Stomach (tissue), 9 donors: Measurements from ENCODE around the gene SEL1L. TPM values are rescaled to one million over a fixed set of nuclear protein-coding genes. Genes with fewer than 3 reads are reported as not detected.
"Not testable (repeated sequence)": the region's sequence is repeated elsewhere in the genome, so short reads cannot be mapped to it uniquely, and the experiment has no call there.

Source experiments
- DNase-seq, 2 donors: peaks; one replicate each; pipeline versions ENCODE4 v3.0.0 to v3.0.0-alpha.2; 2013 to 2019
- H3K27ac ChIP-seq, 5 donors: fragments of 200-600 bp in 4 of 5; sonication (generic) in 4 of 5; one replicate each; pipeline ENCODE4 v1.5.1; 2013 to 2019; ENCODE audit warnings: mild to moderate bottlenecking in 1 of 5, moderate library complexity in 1 of 5
- H3K27me3 ChIP-seq, 3 donors: fragments of 200-600 bp; sonication (generic); one replicate each; pipeline ENCODE4 v1.5.1; 2017 to 2019; ENCODE audit warnings: mixed run types in 1 of 3
- H3K36me3 ChIP-seq, 4 donors: fragments of 200-600 bp; sonication (generic); 1 replicate in 3 of 4; 2 replicates in 1 of 4; pipeline ENCODE4 v1.5.1; 2016 to 2019
- H3K4me1 ChIP-seq, 4 donors: fragments of 200-600 bp; sonication (generic); one replicate each; pipeline ENCODE4 v1.5.1; 2016 to 2019
- H3K4me3 ChIP-seq, 4 donors: fragments of 200-600 bp; sonication (generic) in 3 of 4; one replicate each; pipeline ENCODE4 v1.5.1; 2016 to 2019; ENCODE audit warnings: mild to moderate bottlenecking in 1 of 4
- H3K9me3 ChIP-seq, 4 donors: fragments of 200-600 bp; sonication (generic); one replicate each; pipeline ENCODE4 v1.5.1; 2016 to 2019
- CTCF ChIP-seq, 7 experiments: fragments of 450-650 bp in 4 of 7; fragments of 200-600 bp in 3 of 7; sonication (generic) in 3 of 7; IDR thresholded peaks; one replicate each; pipeline ENCODE4 v1.5.1; 2016 to 2019; ENCODE audit warnings: antibody characterized with exemption in 7 of 7, control low read depth in 2 of 7, mild to moderate bottlenecking in 1 of 7
- EP300 ChIP-seq: sonication (generic); formaldehyde crosslinking; IDR thresholded peaks from one replicate; pipeline ENCODE4 v1.6.1; 2017; ENCODE audit warnings: antibody characterized with exemption
- POLR2A ChIP-seq, 4 donors: fragments of 450-650 bp; IDR thresholded peaks; one replicate each; pipeline ENCODE4 v1.6.1; 2016; ENCODE audit warnings: antibody characterized with exemption in 4 of 4, control low read depth in 2 of 4, mild to moderate bottlenecking in 1 of 4, moderate library complexity in 1 of 4
- POLR2AphosphoS5 ChIP-seq, 3 donors: sonication (generic); formaldehyde crosslinking; IDR thresholded peaks; one replicate each; pipeline ENCODE4 v1.6.1; 2016; ENCODE audit warnings: antibody characterized with exemption in 3 of 3
- WGBS, 5 donors: extraction: QIAGEN DNeasy Blood & Tissue Kit in 3 of 5; methylation state at CpG; one replicate each; pipeline versions ENCODE4 v1.1.5 to v1.1.7; 2013 to 2018; 5-methylcytosine and 5-hydroxymethylcytosine counted together
- intact Hi-C: fragments of 100-400 bp; cut with DNase I; formaldehyde crosslinking; loops from one replicate; pipeline ENCODE4 v1.15.1; 2023; ENCODE audit warnings: low total_unique reads
- polyA plus RNA-seq, 3 donors: library from polyadenylated mRNA; stranded (reverse); fragments of 200-250 nt; gene quantifications; one replicate each; pipeline ENCODE4 v1.2.3, GENCODE V29; 2013
- total RNA-seq, 5 donors: library from RNA; depleted of rRNA; stranded (reverse); fragments of >200 nt; gene quantifications; one replicate each; pipeline versions ENCODE4 v1.1.0 to v1.2.3, GENCODE V29; 2014 to 2016
- donor health status: healthy with polysubstance abuse.
- donor health status: Bipolar disorder and iron deficiency.
- donor health status: healthy.

The SEL1L gene
- total and polyA plus RNA-seq, 8 donors: 5.0 to 175 (median 12.8) TPM

- Histone ChIP-seq H3K36me3 (peaks cover 0 to under 1% (median under 1%) of the 10 kb centered on the region in 4 donors), H3K4me1 (peaks cover 0 to 12% (median 4%) of the 10 kb centered on the region in 4 donors), H3K4me3 (no peak overlapping the region), H3K27me3 (no peaks in the 10 kb centered on the region), H3K9me3 (no peaks in the 10 kb centered on the region), H3K27ac (no peak overlapping the region)
- DNase-seq: no peak
- intact Hi-C loops: no loop called here
- TF ChIP-seq POLR2A (IDR thresholded peaks at IDR 0.05) (no peak), POLR2AphosphoS5 (IDR thresholded peaks at IDR 0.05) (no peak), EP300 (no peak), CTCF (IDR thresholded peaks at IDR 0.05) (no peak)
- WGBS, 5 donors: 78 to 84% (median 81%) methylated on average over 5 of the region's 5 CpGs
Observed at GRCh38 chr14:81466854-81467253, 66.8 kb downstream of the SEL1L start.

- intact Hi-C loops: no loop called here
- H3K4me3 ChIP-seq: no peak overlapping the region
- TF ChIP-seq POLR2A (IDR thresholded peaks at IDR 0.05) (no peak), EP300 (no peak)
- H3K27ac ChIP-seq: no peak overlapping the region
- DNase-seq: no peak
- H3K4me1 ChIP-seq: peaks cover 0 to 12% (median 4%) of the 10 kb centered on the region in 4 donors
- no peaks in the 10 kb centered on the region for H3K27me3 ChIP-seq
- H3K9me3 ChIP-seq: no peaks in the 10 kb centered on the region
- H3K36me3 ChIP-seq: no peaks in the 10 kb centered on the region
- 73 to 84% (median 82%) methylated on average over 13 of the region's 13 CpGs for WGBS, 5 donors
Observed at GRCh38 chr14:81465507-81466228, 68.0 kb downstream of the SEL1L start.

- Histone ChIP-seq H3K4me1 (peaks cover 0 to 12% (median 4%) of the 10 kb centered on the region in 4 donors), H3K4me3 (peak overlapping the region; percentile 31 to 51 (median 42)), H3K27ac (peak overlapping the region in 4 of 5 donors; percentile 32 to 63 (median 50))
- intact Hi-C loops, H3K27me3 ChIP-seq, H3K9me3 ChIP-seq, DNase-seq, H3K36me3 ChIP-seq: not testable (repeated sequence)
- WGBS, 5 donors: 39 to 49% (median 43%) methylated on average over 11 of the region's 11 CpGs
Observed at GRCh38 chr14:81465003-81465392, 68.7 kb downstream of the SEL1L start.

- Histone ChIP-seq H3K9me3 (no peaks in the 10 kb centered on the region), H3K27ac (peak overlapping the region in 4 of 5 donors; percentile 32 to 63 (median 50)), H3K4me3 (peak overlapping the region; percentile 31 to 51 (median 42)), H3K36me3 (no peaks in the 10 kb centered on the region), H3K4me1 (peaks cover 0 to 12% (median 4%) of the 10 kb centered on the region in 4 donors), H3K27me3 (no peaks in the 10 kb centered on the region)
- TF ChIP-seq CTCF (IDR thresholded peaks at IDR 0.05): peak in 5 of 7 experiments; percentile 79 to 88 (median 85)
- TF ChIP-seq POLR2A (IDR thresholded peaks at IDR 0.05): no peak
- TF ChIP-seq POLR2AphosphoS5 (IDR thresholded peaks at IDR 0.05): no peak
- no peak for TF ChIP-seq EP300
- intact Hi-C loops: no loop called here
- WGBS, 5 donors: 14 to 21% (median 17%) methylated on average over 15 of the region's 15 CpGs
- peak in 1 of 2 donors; percentile 85 for DNase-seq
Observed at GRCh38 chr14:81464253-81465002, 69.2 kb downstream of the SEL1L start.

GRCh38 chr14:81462356-81462755 is 71.3 kb downstream of the SEL1L start:
- H3K4me3 ChIP-seq, H3K27me3 ChIP-seq, H3K9me3 ChIP-seq, H3K27ac ChIP-seq, intact Hi-C loops, DNase-seq, H3K36me3 ChIP-seq: not testable (repeated sequence)
- WGBS, 5 donors: 93 to 98% (median 96%) methylated on average over 14 to 30 of the region's 30 CpGs
- peaks cover 0 to 12% (median 4%) of the 10 kb centered on the region in 4 donors for H3K4me1 ChIP-seq
